OCI-LY7 (cell line): ENCODE data around the gene ZNF282. TPM values are rescaled to one million over a fixed set of nuclear protein-coding genes. Genes with fewer than 3 reads are reported as not detected.

ENCODE experiments used
- BruUV-seq: library from RNA; stranded (reverse); fragments of 400-500 nt; replicated peaks from 2 replicates; lab custom pipeline; 2021; lab: Mats Ljungman, UMichigan
- CTCF ChIA-PET: fragments of 300-600 bp; sonication (Branson Sonifier 250); formaldehyde crosslinking; loops from one replicate; lab custom pipeline; 2022; ENCODE audit warnings: antibody characterized with exemption; ENCODE audit not compliant: unreplicated experiment; lab: Charles Lee
- POLR2A ChIA-PET: fragments of 300-600 bp; sonication (Branson Sonifier 250); formaldehyde crosslinking; loops from one replicate; lab custom pipeline; 2022; ENCODE audit warnings: antibody characterized with exemption; lab: Charles Lee
- DNase-seq: peaks from one replicate; pipeline ENCODE4 v3.0.0-alpha.2; 2015; ENCODE audit warnings: low spot score
- H2AFZ ChIP-seq: fragments of 200-600 bp; sonication (generic), shearing (Covaris generic); 2 replicates; pipeline ENCODE4 v1.6.1; 2014; ENCODE audit warnings: mild to moderate bottlenecking, antibody characterized with exemption, low read length, moderate library complexity
- H3K27ac ChIP-seq: fragments of 200-600 bp; sonication (generic); 2 replicates; pipeline ENCODE4 v1.5.1; 2014; ENCODE audit warnings: mixed run types, low read depth, mild to moderate bottlenecking, moderate library complexity, low read length, inconsistent platforms; ENCODE audit not compliant: poor library complexity, severe bottlenecking
- H3K36me3 ChIP-seq: fragments of 200-600 bp; sonication (generic); 2 replicates; pipeline ENCODE4 v1.6.1; 2014; ENCODE audit warnings: mild to moderate bottlenecking, antibody characterized with exemption, low read length, moderate library complexity, mixed read lengths; ENCODE audit not compliant: insufficient read depth
- H3K4me1 ChIP-seq: fragments of 200-600 bp; sonication (generic); 2 replicates; pipeline ENCODE4 v1.5.1; 2014; ENCODE audit warnings: mild to moderate bottlenecking, low read length; ENCODE audit not compliant: insufficient read depth, poor library complexity, severe bottlenecking
- H3K4me2 ChIP-seq: fragments of 200-600 bp; sonication (generic); 2 replicates; pipeline ENCODE4 v1.6.1; 2014; ENCODE audit warnings: mild to moderate bottlenecking, low read length
- H3K4me3 ChIP-seq: fragments of 200-600 bp; sonication (generic); 2 replicates; pipeline ENCODE4 v1.5.1; 2014; ENCODE audit warnings: mild to moderate bottlenecking, low read depth, low read length; ENCODE audit not compliant: poor library complexity, severe bottlenecking
- H3K79me2 ChIP-seq: fragments of 200-600 bp; sonication (generic); 2 replicates; pipeline ENCODE4 v1.6.1; 2016; ENCODE audit warnings: low read depth, mild to moderate bottlenecking, low read length, moderate library complexity, mixed read lengths; ENCODE audit not compliant: insufficient read depth
- H3K9me2 ChIP-seq: fragments of 200-600 bp; sonication (generic); 2 replicates; pipeline ENCODE4 v1.6.1; 2016; ENCODE audit warnings: mild to moderate bottlenecking, low read length, mixed read lengths; ENCODE audit not compliant: insufficient read depth
- H3K9me3 ChIP-seq: fragments of 200-600 bp; sonication (generic); 2 replicates; pipeline ENCODE4 v1.6.1; 2014; ENCODE audit warnings: mild to moderate bottlenecking, mixed run types, low read length, mixed read lengths
- H4K20me1 ChIP-seq: fragments of 200-600 bp; sonication (generic); 2 replicates; pipeline ENCODE4 v1.6.1; 2014; ENCODE audit warnings: mild to moderate bottlenecking, antibody characterized with exemption, low read length, moderate library complexity, mixed read lengths; ENCODE audit not compliant: insufficient read depth
- EZH2phosphoT487 ChIP-seq: fragments of 200-600 bp; sonication (generic); IDR thresholded peaks from 2 replicates; pipeline ENCODE4 v1.6.1; 2018; ENCODE audit warnings: low read depth, borderline replicate concordance, mild to moderate bottlenecking, mixed run types, antibody characterized with exemption, low read length, moderate library complexity, mixed read lengths
- intact Hi-C: fragments of 100-400 bp; cut with micrococcal nuclease; formaldehyde crosslinking; loops from one replicate; pipeline ENCODE4 v1.10.0; 2022; ENCODE audit not compliant: unreplicated experiment
- total RNA-seq, 2 experiments: library from RNA; depleted of rRNA in 1 of 2; stranded (reverse); fragments of >200 nt in 1 of 2; shearing (Covaris generic) in 1 of 2; gene quantifications; 2 replicates each; pipeline ENCODE4 v1.2.3, GENCODE V29; 2014 to 2022
- TF ChIP-seq, protein P1 (sequence below): fragments of 200-600 bp; sonication (generic); conservative IDR thresholded peaks from 2 replicates; pipeline ENCODE4 v1.5.1; 2014; ENCODE audit warnings: mild to moderate bottlenecking, antibody characterized with exemption, low read length, moderate library complexity, mixed read lengths

ZNF282 gene
- total RNA-seq, 2 experiments from 2014 or later, result 15.4 to 26.6 TPM

GRCh38 chr7:149241696-149242095 lies 46.4 kb downstream of the ZNF282 start:
- no peak for DNase-seq

DNA sequence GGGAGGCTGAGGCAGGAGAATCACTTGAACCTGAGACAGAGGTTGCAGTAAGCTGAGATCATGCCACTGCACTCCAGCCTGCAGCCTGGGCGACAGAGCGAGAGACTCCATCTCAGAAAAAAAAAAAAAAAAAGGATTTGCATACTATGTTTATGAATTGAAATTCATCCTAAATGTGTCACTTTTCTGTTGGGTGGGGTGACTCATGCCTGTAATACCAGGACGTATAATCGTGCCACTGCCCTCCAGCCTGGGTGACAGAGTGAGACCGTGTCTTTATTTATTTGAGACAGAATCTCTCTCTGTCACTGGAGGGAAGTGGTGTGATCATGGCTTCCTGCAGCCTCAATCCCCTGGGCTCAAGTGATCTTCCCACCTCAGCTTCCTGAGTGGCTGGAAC lies 49.9 kb downstream of the ZNF282 start:
- TF ChIP-seq, protein P1, sequence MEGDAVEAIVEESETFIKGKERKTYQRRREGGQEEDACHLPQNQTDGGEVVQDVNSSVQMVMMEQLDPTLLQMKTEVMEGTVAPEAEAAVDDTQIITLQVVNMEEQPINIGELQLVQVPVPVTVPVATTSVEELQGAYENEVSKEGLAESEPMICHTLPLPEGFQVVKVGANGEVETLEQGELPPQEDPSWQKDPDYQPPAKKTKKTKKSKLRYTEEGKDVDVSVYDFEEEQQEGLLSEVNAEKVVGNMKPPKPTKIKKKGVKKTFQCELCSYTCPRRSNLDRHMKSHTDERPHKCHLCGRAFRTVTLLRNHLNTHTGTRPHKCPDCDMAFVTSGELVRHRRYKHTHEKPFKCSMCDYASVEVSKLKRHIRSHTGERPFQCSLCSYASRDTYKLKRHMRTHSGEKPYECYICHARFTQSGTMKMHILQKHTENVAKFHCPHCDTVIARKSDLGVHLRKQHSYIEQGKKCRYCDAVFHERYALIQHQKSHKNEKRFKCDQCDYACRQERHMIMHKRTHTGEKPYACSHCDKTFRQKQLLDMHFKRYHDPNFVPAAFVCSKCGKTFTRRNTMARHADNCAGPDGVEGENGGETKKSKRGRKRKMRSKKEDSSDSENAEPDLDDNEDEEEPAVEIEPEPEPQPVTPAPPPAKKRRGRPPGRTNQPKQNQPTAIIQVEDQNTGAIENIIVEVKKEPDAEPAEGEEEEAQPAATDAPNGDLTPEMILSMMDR, result no peak
- TF ChIP-seq EZH2phosphoT487, result no peak
- no peak for DNase-seq
- 0 out of 2 replicates have a peak, but pooled peaks cover 10% of the 10 kb centered on the region for H4K20me1 ChIP-seq
- no peak overlapping the region for H3K27ac ChIP-seq
- peaks cover 11% of the 10 kb centered on the region for H3K36me3 ChIP-seq
- peaks cover 7% of the 10 kb centered on the region for H3K4me1 ChIP-seq
- no peak overlapping the region for H3K4me3 ChIP-seq
- H2AFZ ChIP-seq, result no peak overlapping the region
- peaks cover 12% of the 10 kb centered on the region for H3K79me2 ChIP-seq
- no TSS peak for BruUV-seq
- intact Hi-C loops, result no loop called here
- no peak overlapping the region for H3K4me2 ChIP-seq
- no peaks in the 10 kb centered on the region for H3K9me2 ChIP-seq
- ChIA-PET POLR2A (interaction anchor here (0.7 kb wide), 1 partner anchor 159 kb away, joined by 4 read pairs; no protein-coding TSS in a partner anchor), CTCF (no interaction called here)
- H3K9me3 ChIP-seq, result peaks cover 13% of the 10 kb centered on the region

More at GRCh38 chr7:149241696-149242095, 46.4 kb downstream of the ZNF282 start:
- ChIA-PET CTCF (no interaction called here), POLR2A (interaction anchor here (0.5 to 1.2 kb wide), 4 partner anchors 19 to 266 kb away, joined by 3 to 6 read pairs (median 3); no protein-coding TSS in a partner anchor)
- H3K4me1 ChIP-seq, result peaks cover 16% of the 10 kb centered on the region
- H3K9me2 ChIP-seq, result no peaks in the 10 kb centered on the region
- BruUV-seq, result no TSS peak
- H3K4me2 ChIP-seq, result no peak overlapping the region
- no peak overlapping the region for H3K27ac ChIP-seq
- peaks cover 11% of the 10 kb centered on the region for H3K36me3 ChIP-seq
- H3K4me3 ChIP-seq, result no peak overlapping the region
- peaks cover 13% of the 10 kb centered on the region for H3K9me3 ChIP-seq
- H3K79me2 ChIP-seq, result peaks cover 12% of the 10 kb centered on the region
- H2AFZ ChIP-seq, result no peak overlapping the region
- intact Hi-C loops, result no loop called here
- H4K20me1 ChIP-seq, result no peaks in the 10 kb centered on the region
- TF ChIP-seq EZH2phosphoT487, result no peak
- TF ChIP-seq, protein P1, result no peak

DNA sequence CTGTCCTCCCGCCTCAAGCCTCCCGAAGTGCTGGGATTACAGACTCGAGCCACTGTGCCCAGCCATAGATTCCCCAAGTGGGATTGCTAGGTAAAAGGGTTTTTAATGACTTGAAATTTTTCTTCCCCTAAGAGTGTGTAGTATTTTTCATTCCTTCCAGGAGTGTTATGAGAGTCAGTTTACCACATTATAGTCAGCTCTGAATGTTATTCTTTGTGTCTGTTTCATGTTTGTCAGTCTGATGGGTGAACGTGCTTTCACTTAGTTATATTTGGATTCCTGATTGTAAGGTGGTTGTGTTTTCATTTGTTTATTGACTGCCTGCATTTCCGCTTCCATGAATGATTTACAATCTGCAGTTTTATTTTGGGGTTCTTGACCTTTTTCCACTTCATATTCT lies 50.4 kb downstream of the ZNF282 start:
- Histone ChIP-seq H4K20me1 (0 out of 2 replicates have a peak, but pooled peaks cover 10% of the 10 kb centered on the region), H2AFZ (no peak overlapping the region), H3K9me3 (peaks cover 13% of the 10 kb centered on the region), H3K4me2 (no peak overlapping the region), H3K36me3 (peaks cover 16% of the 10 kb centered on the region), H3K4me3 (no peak overlapping the region), H3K79me2 (peaks cover 7% of the 10 kb centered on the region), H3K4me1 (peaks cover 2% of the 10 kb centered on the region), H3K9me2 (no peaks in the 10 kb centered on the region), H3K27ac (no peak overlapping the region)
- TF ChIP-seq, protein P1, result no peak
- no peak for TF ChIP-seq EZH2phosphoT487
- intact Hi-C loops, result no loop called here
- DNase-seq, result no peak
- CTCF ChIA-PET, result no interaction called here
- BruUV-seq, result no TSS peak
- POLR2A ChIA-PET, result interaction anchor here (0.7 kb wide), 1 partner anchor 9 kb away, joined by 4 read pairs; no protein-coding TSS in a partner anchor
